ENCODE data around the gene CCL27. TPM values are rescaled to one million over a fixed set of nuclear protein-coding genes. Genes with fewer than 3 reads are reported as not detected.

Gene CCL27
- total and polyA plus RNA-seq, 2 donors (not counting 1 experiment from before 2014, with no cell fraction given) = not detected

DNA sequence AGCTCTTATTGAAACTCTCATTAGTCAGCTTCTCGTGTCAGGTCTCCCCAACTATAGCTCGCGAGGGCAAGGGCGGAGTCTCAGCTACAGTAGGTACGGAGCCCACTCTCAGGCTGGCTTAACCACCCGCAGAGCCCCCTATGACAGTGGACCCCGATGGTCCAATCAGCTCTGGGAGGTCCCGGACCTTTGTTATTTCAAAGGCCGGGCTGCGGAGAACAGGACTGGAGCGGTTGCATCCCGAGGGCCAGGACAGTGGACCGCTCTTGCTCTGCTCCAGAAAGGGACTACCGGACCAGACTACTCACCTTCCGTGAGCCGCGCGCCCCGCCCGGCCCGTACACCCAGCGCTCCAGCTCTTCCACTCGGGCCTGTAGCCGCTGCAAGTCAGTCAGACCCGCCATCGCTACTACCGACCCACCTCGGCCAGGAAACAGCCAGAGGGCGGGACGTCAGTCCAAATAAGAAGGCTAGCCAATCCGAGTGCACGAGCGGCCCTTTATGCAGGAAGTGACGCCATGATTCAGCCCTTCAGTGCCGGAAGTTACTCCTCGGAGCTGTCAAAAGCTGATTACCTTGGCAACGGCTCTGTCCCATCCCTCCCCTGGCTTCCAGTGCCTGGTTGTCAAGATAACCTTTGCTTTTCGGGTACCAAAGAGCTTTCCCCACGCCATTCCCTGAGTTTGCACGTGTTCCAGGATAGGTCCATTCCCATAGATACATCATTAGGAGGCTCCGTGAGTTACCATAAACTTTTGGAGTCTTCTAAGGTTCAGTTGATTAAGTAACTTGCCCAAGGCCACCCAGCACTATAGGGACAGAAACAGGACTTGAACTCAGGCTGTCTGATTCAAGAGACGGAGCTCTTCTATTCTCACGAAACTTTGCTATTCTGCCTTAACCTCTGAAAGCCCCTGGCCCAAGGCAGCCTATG is 42.1 kb downstream of the CCL27 start, which contains the start of gene DCTN3:
Gene DCTN3, minus strand, starts transcription at position 435 of the 934 bp plus-strand sequence. Its CDS starts 31 bp downstream, at position 404.
- H3K27ac Mint-ChIP-seq = peak within 1 kb of the TSS; percentile 92
- POLR2A ChIA-PET = interaction anchor here (0.8 to 2.2 kb wide), 4 partner anchors 8 to 26 kb away, joined by 3 to 11 read pairs (median 6); partner anchors contain the start of genes GALT, RPP25L and SIGMAR1
- 3% methylated on average over 41 of the region's 43 CpGs for WGBS (ENCODE audit: insufficient coverage)
- peak within 1 kb of the TSS; percentile 69 for H3K9ac ChIP-seq (ENCODE audit: low read length)
- H3K4me1 ChIP-seq (ENCODE audit: control insufficient read depth in 2 of 2, insufficient read depth in 2 of 2, low read length in 2 of 2) = peaks cover 33 to 43% of the 10 kb centered on the region in 2 donors
- TF ChIP-seq, protein P1, sequence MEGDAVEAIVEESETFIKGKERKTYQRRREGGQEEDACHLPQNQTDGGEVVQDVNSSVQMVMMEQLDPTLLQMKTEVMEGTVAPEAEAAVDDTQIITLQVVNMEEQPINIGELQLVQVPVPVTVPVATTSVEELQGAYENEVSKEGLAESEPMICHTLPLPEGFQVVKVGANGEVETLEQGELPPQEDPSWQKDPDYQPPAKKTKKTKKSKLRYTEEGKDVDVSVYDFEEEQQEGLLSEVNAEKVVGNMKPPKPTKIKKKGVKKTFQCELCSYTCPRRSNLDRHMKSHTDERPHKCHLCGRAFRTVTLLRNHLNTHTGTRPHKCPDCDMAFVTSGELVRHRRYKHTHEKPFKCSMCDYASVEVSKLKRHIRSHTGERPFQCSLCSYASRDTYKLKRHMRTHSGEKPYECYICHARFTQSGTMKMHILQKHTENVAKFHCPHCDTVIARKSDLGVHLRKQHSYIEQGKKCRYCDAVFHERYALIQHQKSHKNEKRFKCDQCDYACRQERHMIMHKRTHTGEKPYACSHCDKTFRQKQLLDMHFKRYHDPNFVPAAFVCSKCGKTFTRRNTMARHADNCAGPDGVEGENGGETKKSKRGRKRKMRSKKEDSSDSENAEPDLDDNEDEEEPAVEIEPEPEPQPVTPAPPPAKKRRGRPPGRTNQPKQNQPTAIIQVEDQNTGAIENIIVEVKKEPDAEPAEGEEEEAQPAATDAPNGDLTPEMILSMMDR (IDR thresholded peaks at IDR 0.05) = no peak
- no peak for TF ChIP-seq EZH2 (IDR thresholded peaks at IDR 0.05; ENCODE audit: borderline replicate concordance, insufficient read depth, low read depth, low read length, poor library complexity, severe bottlenecking)
- ATAC-seq (ENCODE audit: low read depth) (peak; percentile 95), DNase-seq (peak; percentile 94)
- peak within 1 kb of the TSS; percentile 66 to 96 (median 81) for H3K4me3 ChIP-seq (ENCODE audit: control extremely low read depth in 1 of 5, extremely low read depth in 1 of 5, insufficient read depth in 1 of 5, low read depth in 2 of 5, low read length in 4 of 5)
- H3K36me3 ChIP-seq (replicated peaks in 1 of 2; ENCODE audit: control extremely low read depth in 1 of 2, control insufficient read depth in 1 of 2, extremely low read depth in 1 of 2, insufficient read depth in 2 of 2, low read length in 1 of 2) = peaks cover 2 to 16% of the 10 kb centered on the region in 2 experiments
- H3K79me2 ChIP-seq (ENCODE audit: control insufficient read depth, insufficient read depth, low read length) = peaks cover 25% of the 10 kb centered on the region
- peak within 1 kb of the TSS in 1 of 2 donors; percentile 49 for H3K27ac ChIP-seq (ENCODE audit: low read length in 2 of 2)
- peak within 1 kb of the TSS; percentile 97 for H3K4me3 Mint-ChIP-seq
- intact Hi-C loops (cut with micrococcal nuclease) = loop anchor here (1.0 to 2.0 kb wide), 3 partner anchors 8 to 291 kb away; partner anchors contain the start of genes KIF24, NUDT2, RPP25L and SIGMAR1
- no peaks in the 10 kb centered on the region for H4K20me1 ChIP-seq (ENCODE audit: control insufficient read depth, insufficient read depth, low read length, poor library complexity, severe bottlenecking)
- peaks cover 0 to 34% (median 1%) of the 10 kb centered on the region in 3 donors for H3K9me3 ChIP-seq (ENCODE audit: control extremely low read depth in 1 of 3, control insufficient read depth in 2 of 3, insufficient read depth in 1 of 3, low read length in 2 of 3)
- peak within 1 kb of the TSS; percentile 80 for H3K4me2 ChIP-seq (replicated peaks; ENCODE audit: low read depth, low read length, poor library complexity, severe bottlenecking)
- H2AFZ ChIP-seq (ENCODE audit: insufficient read depth, low read depth, low read length, poor library complexity, severe bottlenecking) = peak within 1 kb of the TSS; percentile 86
- no peaks in the 10 kb centered on the region for H3K9me3 Mint-ChIP-seq (ENCODE audit: insufficient read depth)
- peaks cover 32% of the 10 kb centered on the region for H3K27me3 Mint-ChIP-seq
- CTCF ChIA-PET = interaction anchor here (0.8 to 7.6 kb wide), 8 partner anchors 8 to 26 kb away, joined by 3 to 64 read pairs (median 8); partner anchors contain the start of genes ARID3C, GALT, RPP25L and SIGMAR1
- peaks cover 36% of the 10 kb centered on the region for H3K4me1 Mint-ChIP-seq
- H3K27me3 ChIP-seq (replicated peaks in 1 of 4; ENCODE audit: control extremely low read depth in 1 of 4, control insufficient read depth in 3 of 4, insufficient read depth in 4 of 4, low read length in 3 of 4) = peaks cover 0 to 45% (median 30%) of the 10 kb centered on the region in 4 experiments

Measured in B cell (primary cell).